ENCODE data around the gene COL5A1.

DNA sequence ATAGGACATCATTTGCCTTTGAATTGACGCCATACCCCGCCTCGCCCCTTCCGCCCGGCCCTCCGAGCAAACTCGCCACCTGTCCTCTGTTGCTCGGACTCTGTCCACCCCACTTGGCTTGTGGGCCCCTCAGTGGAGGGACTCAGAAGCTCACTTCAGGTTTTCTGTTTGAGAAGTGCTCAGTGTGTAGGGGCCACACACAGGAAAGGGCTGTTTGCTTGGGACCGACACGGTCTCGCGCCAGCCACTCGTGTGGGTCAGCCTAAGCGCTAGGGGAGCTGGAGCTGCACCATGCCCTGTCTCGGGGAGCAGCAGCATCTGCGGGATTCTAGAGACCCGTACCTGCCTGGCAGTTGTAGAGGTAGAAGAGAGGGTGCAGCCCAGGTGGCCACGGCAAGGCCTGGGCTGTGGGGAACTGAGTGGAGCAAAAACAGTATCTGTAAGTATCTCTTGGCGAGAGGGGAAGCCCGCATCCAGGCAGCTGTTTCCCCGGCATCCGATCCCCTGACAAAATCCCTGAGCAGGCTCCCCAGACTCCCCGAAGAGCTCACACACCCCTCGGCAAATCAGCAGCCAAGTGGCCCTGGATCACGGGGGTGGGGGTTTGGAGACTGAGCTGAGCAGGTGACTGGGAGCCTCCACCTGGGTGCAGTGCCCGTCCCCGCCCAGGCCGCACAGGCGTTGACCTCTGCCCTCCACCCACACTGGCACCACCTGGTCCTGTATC is 52.2 kb downstream of the COL5A1 start:
- TF ChIP-seq CTCF (conservative IDR thresholded peaks at IDR 0.05 in 1 of 2, IDR thresholded peaks at IDR 0.05 in 1 of 2; ENCODE audit: low read depth in 1 of 2, low read length in 2 of 2) (no peak), EZH2 (IDR thresholded peaks at IDR 0.05; ENCODE audit: low read length, missing control alignments) (no peak)

Measured in fibroblast of lung (primary cell).